ENCODE measurements around the gene TAF4. TPM values are rescaled to one million over a fixed set of nuclear protein-coding genes. Genes with fewer than 3 reads are reported as not detected.

TAF4 gene
- total and polyA plus RNA-seq, 2 of the 13 experiments (the other 11 are each of a cell fraction or from before 2014, with no cell fraction given) = 5.9 to 12.0 TPM

DNA sequence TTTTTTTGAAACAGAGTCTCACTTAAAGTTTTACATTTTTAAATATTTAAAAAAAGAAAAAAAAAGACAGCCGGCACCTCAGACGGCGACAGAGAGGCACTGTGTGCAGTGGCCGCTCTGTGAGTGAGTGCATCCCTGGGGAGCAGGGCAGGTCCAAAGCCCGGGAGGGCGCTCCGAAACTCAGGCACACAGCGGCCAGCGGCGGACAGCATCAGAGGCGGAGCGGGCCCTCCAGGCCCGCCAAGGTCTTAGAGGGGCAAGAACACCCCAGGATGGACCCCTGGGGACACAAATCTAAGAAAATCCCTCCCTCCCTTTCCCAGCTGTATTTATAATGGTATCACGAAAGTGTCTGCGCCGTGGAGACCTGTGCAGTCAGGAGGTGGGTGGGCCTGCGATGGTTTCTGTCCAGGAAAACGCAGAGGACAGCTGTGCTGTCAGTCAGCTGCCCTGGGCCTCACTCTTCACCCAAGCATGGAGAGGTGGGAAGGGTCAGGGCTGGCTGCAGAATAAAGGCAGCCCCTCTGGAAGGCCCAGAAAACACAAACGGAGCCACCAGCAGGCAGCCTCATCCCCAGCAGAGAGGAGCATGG is 43.8 kb downstream of the TAF4 start:
- in situ Hi-C loops (cut with HindIII; ENCODE audit: extremely low pct_ligation_motif_present, low pct_unique_long_range_greater_than_20kb) (no loop called here), intact Hi-C loops (cut with micrococcal nuclease; ENCODE audit: unreplicated experiment) (no loop called here)
- H3K4me1 ChIP-seq (ENCODE audit: insufficient read depth, low read length) = peaks cover 65% of the 10 kb centered on the region
- peaks cover 27% of the 10 kb centered on the region; the same call in 1 of the 2 replicates for H4K20me1 ChIP-seq (ENCODE audit: insufficient read depth, low read length)
- H3K27ac ChIP-seq (ENCODE audit: extremely low read length, insufficient read depth, low read length) = no peak overlapping the region
- no peaks in the 10 kb centered on the region for H3K36me3 ChIP-seq (replicated peaks in 1 of 2; ENCODE audit: control insufficient read depth in 1 of 2, insufficient read depth in 2 of 2, low read length in 2 of 2)
- ATAC-seq = no peak
- no peaks in the 10 kb centered on the region for H3K9me3 ChIP-seq (ENCODE audit: low read length)
- no peak overlapping the region for H3K4me3 ChIP-seq (replicated peaks in 1 of 3; ENCODE audit: insufficient read depth in 1 of 3, low read depth in 2 of 3, low read length in 3 of 3)
- H3K27me3 ChIP-seq (ENCODE audit: control insufficient read depth in 1 of 2, insufficient read depth in 2 of 2, low read length in 2 of 2) = no peaks in the 10 kb centered on the region
- ChIA-PET POLR2A (no interaction called here), CTCF (ENCODE audit: low intra/inter-chr PET ratio, low total read pairs) (no interaction called here)
- WGBS (ENCODE audit: low lambda C conversion rate) = 96% methylated on average over 19 of the region's 19 CpGs
- peaks cover 88% of the 10 kb centered on the region for H3K79me2 ChIP-seq (ENCODE audit: insufficient read depth, low read length)
- DNase-seq (ENCODE audit: low spot score) = no peak
- no TSS peak for BruUV-seq (replicated peaks)
- no peak for FAIRE-seq
- TF ChIP-seq NFRKB (IDR thresholded peaks at IDR 0.05) (no peak), ZNF350 (CRISPR knock-in tag; IDR thresholded peaks at IDR 0.05; ENCODE audit: borderline replicate concordance, low read depth) (0 out of 2 replicates have a peak, but pooled peaks have one; percentile 17)
- H2AFZ ChIP-seq (ENCODE audit: low read length) = no peak overlapping the region
- no peak overlapping the region for H3K9ac ChIP-seq (ENCODE audit: insufficient read depth, low read depth, low read length)
- no peak overlapping the region for H3K4me2 ChIP-seq (ENCODE audit: low read depth, low read length)

- peaks cover 0 to under 1% of the 10 kb centered on the region in 2 experiments; a peak in 2 of 5 replicates for H3K36me3 ChIP-seq (replicated peaks in 1 of 2; ENCODE audit: control insufficient read depth in 1 of 2, insufficient read depth in 2 of 2, low read length in 2 of 2)
- H2AFZ ChIP-seq (ENCODE audit: low read length) = no peak overlapping the region
- BruUV-seq (replicated peaks) = no TSS peak
- H3K27ac ChIP-seq (ENCODE audit: extremely low read length, insufficient read depth, low read length) = no peak overlapping the region
- DNase-seq (ENCODE audit: low spot score) (no peak), ATAC-seq (no peak), FAIRE-seq (no peak)
- no peak overlapping the region for H3K4me3 ChIP-seq (replicated peaks in 1 of 3; ENCODE audit: insufficient read depth in 1 of 3, low read depth in 2 of 3, low read length in 3 of 3)
- H3K9ac ChIP-seq (ENCODE audit: insufficient read depth, low read depth, low read length) = no peak overlapping the region
- in situ Hi-C loops (cut with HindIII; ENCODE audit: extremely low pct_ligation_motif_present, low pct_unique_long_range_greater_than_20kb) = no loop called here
- ChIA-PET POLR2A (interaction anchor here (0.6 kb wide), 2 partner anchors 125 to 366 kb away, joined by 3 read pairs; partner anchors contain the start of gene RPS21), CTCF (ENCODE audit: low intra/inter-chr PET ratio, low total read pairs) (no interaction called here)
- 94% methylated on average over 25 of the region's 25 CpGs for WGBS (ENCODE audit: low lambda C conversion rate)
- intact Hi-C loops (cut with micrococcal nuclease; ENCODE audit: unreplicated experiment) = no loop called here
- H3K9me3 ChIP-seq (ENCODE audit: low read length) = no peaks in the 10 kb centered on the region
- peaks cover 58% of the 10 kb centered on the region for H3K4me1 ChIP-seq (ENCODE audit: insufficient read depth, low read length)
- peaks cover 88% of the 10 kb centered on the region for H3K79me2 ChIP-seq (ENCODE audit: insufficient read depth, low read length)
- H4K20me1 ChIP-seq (ENCODE audit: insufficient read depth, low read length) = peaks cover 29% of the 10 kb centered on the region; the same call in 1 of the 2 replicates
- H3K27me3 ChIP-seq (ENCODE audit: control insufficient read depth in 1 of 2, insufficient read depth in 2 of 2, low read length in 2 of 2) = no peaks in the 10 kb centered on the region
- H3K4me2 ChIP-seq (ENCODE audit: low read depth, low read length) = no peak overlapping the region
- TF ChIP-seq AKAP8 (CRISPR knock-in tag; IDR thresholded peaks at IDR 0.05) = no peak
- TF ChIP-seq ARID2 (CRISPR knock-in tag; IDR thresholded peaks at IDR 0.05; ENCODE audit: borderline replicate concordance) = no peak
- no peak for TF ChIP-seq NCOA2 (CRISPR knock-in tag; IDR thresholded peaks at IDR 0.05)
- TF ChIP-seq, protein P1, sequence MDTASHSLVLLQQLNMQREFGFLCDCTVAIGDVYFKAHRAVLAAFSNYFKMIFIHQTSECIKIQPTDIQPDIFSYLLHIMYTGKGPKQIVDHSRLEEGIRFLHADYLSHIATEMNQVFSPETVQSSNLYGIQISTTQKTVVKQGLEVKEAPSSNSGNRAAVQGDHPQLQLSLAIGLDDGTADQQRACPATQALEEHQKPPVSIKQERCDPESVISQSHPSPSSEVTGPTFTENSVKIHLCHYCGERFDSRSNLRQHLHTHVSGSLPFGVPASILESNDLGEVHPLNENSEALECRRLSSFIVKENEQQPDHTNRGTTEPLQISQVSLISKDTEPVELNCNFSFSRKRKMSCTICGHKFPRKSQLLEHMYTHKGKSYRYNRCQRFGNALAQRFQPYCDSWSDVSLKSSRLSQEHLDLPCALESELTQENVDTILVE (CRISPR knock-in tag; IDR thresholded peaks at IDR 0.05) = no peak
- TF ChIP-seq NRL (CRISPR knock-in tag; IDR thresholded peaks at IDR 0.05; ENCODE audit: borderline replicate concordance) = peak; percentile 75; the same call in 1 of the 2 replicates
- TF ChIP-seq ZBTB7B (CRISPR knock-in tag; IDR thresholded peaks at IDR 0.05) = no peak
- TF ChIP-seq, protein P2, sequence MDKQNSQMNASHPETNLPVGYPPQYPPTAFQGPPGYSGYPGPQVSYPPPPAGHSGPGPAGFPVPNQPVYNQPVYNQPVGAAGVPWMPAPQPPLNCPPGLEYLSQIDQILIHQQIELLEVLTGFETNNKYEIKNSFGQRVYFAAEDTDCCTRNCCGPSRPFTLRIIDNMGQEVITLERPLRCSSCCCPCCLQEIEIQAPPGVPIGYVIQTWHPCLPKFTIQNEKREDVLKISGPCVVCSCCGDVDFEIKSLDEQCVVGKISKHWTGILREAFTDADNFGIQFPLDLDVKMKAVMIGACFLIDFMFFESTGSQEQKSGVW (CRISPR knock-in tag; IDR thresholded peaks at IDR 0.05; ENCODE audit: borderline replicate concordance) = 0 out of 2 replicates have a peak, but pooled peaks have one; percentile 42
- TF ChIP-seq REXO4 (CRISPR knock-in tag; IDR thresholded peaks at IDR 0.05; ENCODE audit: borderline replicate concordance) = no peak
- no peak for TF ChIP-seq HOXD1 (CRISPR knock-in tag; IDR thresholded peaks at IDR 0.05)
- no peak for TF ChIP-seq SMC3 (IDR thresholded peaks at IDR 0.05; ENCODE audit: low read length)
- peak; percentile 76 for TF ChIP-seq ZBTB33 (CRISPR knock-in tag; IDR thresholded peaks at IDR 0.05)
- no peak for TF ChIP-seq ZNF709 (CRISPR knock-in tag; IDR thresholded peaks at IDR 0.05)
These were observed 44.6 kb downstream of the TAF4 start for GRCh38 chr20:62020935-62021701.

Data from HepG2 (cell line).